CD4-positive, alpha-beta T cell (primary cell): ENCODE measurements around the gene KDM3A. TPM values are rescaled to one million over a fixed set of nuclear protein-coding genes. Genes with fewer than 3 reads are reported as not detected.

Source experiments
- ATAC-seq: fragments of 200-7000 bp; cut with Tn5 transposase; one replicate; pipeline ENCODE4 v1.10.0; 2022; ENCODE audit warnings: mild to moderate bottlenecking; ENCODE audit not compliant: poor library complexity
- CTCF ChIA-PET: fragments of 350-600 bp; sonication (Branson Sonifier 250); formaldehyde crosslinking; loops from one replicate; lab custom pipeline; 2021; ENCODE audit warnings: antibody characterized with exemption, inconsistent platforms; lab: Charles Lee
- POLR2A ChIA-PET: fragments of 350-600 bp; sonication (Branson Sonifier 250); formaldehyde crosslinking; loops from one replicate; lab custom pipeline; 2021; ENCODE audit warnings: antibody characterized with exemption, inconsistent platforms; lab: Charles Lee
- DNase-seq, 14 experiments: peaks; one replicate each; pipeline ENCODE4 v3.0.0-alpha.2; 2013 to 2020; ENCODE audit warnings: mixed read lengths in 2 of 14
- H3K27ac ChIP-seq, 2 donors: one replicate each; pipeline versions ENCODE4 v1.5.1 to v1.7.0; 2013; ENCODE audit warnings: low read length in 2 of 2, low read depth in 1 of 2, mild to moderate bottlenecking in 1 of 2
- H3K27me3 ChIP-seq, 2 experiments: 1 replicate in 1 of 2; 2 replicates in 1 of 2; pipeline versions ENCODE4 v1.6.1 to v1.7.0; 2013; ENCODE audit warnings: low read length in 2 of 2, control low read depth in 1 of 2, mild to moderate bottlenecking in 1 of 2, moderate library complexity in 1 of 2; ENCODE audit not compliant: insufficient read depth in 2 of 2, control insufficient read depth in 1 of 2
- H3K36me3 ChIP-seq: one replicate; pipeline ENCODE4 v1.6.1; 2013; ENCODE audit warnings: low read length, control low read depth; ENCODE audit not compliant: insufficient read depth
- H3K4me1 ChIP-seq: one replicate; pipeline ENCODE4 v1.6.1; 2013; ENCODE audit warnings: low read length, control low read depth; ENCODE audit not compliant: insufficient read depth
- H3K4me3 ChIP-seq: one replicate; pipeline ENCODE4 v1.5.1; 2013; ENCODE audit warnings: mild to moderate bottlenecking, low read length, moderate library complexity
- H3K9me3 ChIP-seq, 2 experiments: 1 replicate in 1 of 2; 2 replicates in 1 of 2; pipeline versions ENCODE4 v1.6.1 to v1.7.0; 2013; ENCODE audit warnings: low read length in 2 of 2, mild to moderate bottlenecking in 2 of 2, control low read depth in 1 of 2, moderate library complexity in 1 of 2; ENCODE audit not compliant: control insufficient read depth in 1 of 2, insufficient read depth in 1 of 2
- H3K27ac Mint-ChIP-seq: one replicate; pipeline ENCODE4 v1.8.0; 2020; ENCODE audit warnings: mixed read lengths
- H3K27me3 Mint-ChIP-seq: one replicate; pipeline ENCODE4 v1.8.0; 2021; ENCODE audit warnings: mixed read lengths
- H3K36me3 Mint-ChIP-seq: one replicate; pipeline ENCODE4 v1.8.0; 2021; ENCODE audit warnings: low read depth, mixed read lengths
- H3K4me1 Mint-ChIP-seq: one replicate; pipeline ENCODE4 v1.8.0; 2021; ENCODE audit warnings: low read depth, mixed read lengths
- H3K4me3 Mint-ChIP-seq: one replicate; pipeline ENCODE4 v1.8.0; 2020; ENCODE audit warnings: mild to moderate bottlenecking, mixed read lengths
- H3K9me3 Mint-ChIP-seq: one replicate; pipeline ENCODE4 v1.8.0; 2020; ENCODE audit warnings: mixed read lengths
- intact Hi-C, 2 experiments: fragments of 100-400 bp; cut with DNase I in 1 of 2; cut with micrococcal nuclease in 1 of 2; formaldehyde crosslinking; loops; one replicate each; pipeline versions ENCODE4 v1.15.1 to v1.9.0; 2023 to 2025; cut with DNase I, micrococcal nuclease
- total RNA-seq, 174 experiments: library from RNA in 2 of 174; stranded (reverse) in 2 of 174; gene quantifications; one replicate each; pipeline ENCODE4 v1.2.3 and lab custom pipeline; 2021 to 2026
- TF ChIP-seq, protein P1 (sequence below): fragments of 200-600 bp; IDR thresholded peaks from one replicate; pipeline ENCODE4 v1.8.0; 2022; ENCODE audit warnings: antibody characterized with exemption, mild to moderate bottlenecking

KDM3A gene
- total RNA-seq, 2 experiments from 2014 or later: 205 to 207 TPM

- intact Hi-C loops: loop anchor here (2.0 to 10.0 kb wide), 5 partner anchors 45 to 243 kb away; partner anchors contain the start of genes CHMP3 (in 1 of the 2) and RNF103 (in 1 of the 2)
- Mint-ChIP-seq H3K27ac (no peak overlapping the region), H3K4me1 (peaks cover 11% of the 10 kb centered on the region), H3K27me3 (no peaks in the 10 kb centered on the region), H3K4me3 (no peak overlapping the region), H3K36me3 (peaks cover 18% of the 10 kb centered on the region), H3K9me3 (peaks cover 6% of the 10 kb centered on the region)
- peaks cover 11% of the 10 kb centered on the region for H3K36me3 ChIP-seq
- ChIA-PET CTCF (no interaction called here), POLR2A (no interaction called here)
- ATAC-seq (no peak), DNase-seq (no peak)
- no peak overlapping the region for H3K4me3 ChIP-seq
- no peaks in the 10 kb centered on the region for H3K4me1 ChIP-seq
- TF ChIP-seq, protein P1, sequence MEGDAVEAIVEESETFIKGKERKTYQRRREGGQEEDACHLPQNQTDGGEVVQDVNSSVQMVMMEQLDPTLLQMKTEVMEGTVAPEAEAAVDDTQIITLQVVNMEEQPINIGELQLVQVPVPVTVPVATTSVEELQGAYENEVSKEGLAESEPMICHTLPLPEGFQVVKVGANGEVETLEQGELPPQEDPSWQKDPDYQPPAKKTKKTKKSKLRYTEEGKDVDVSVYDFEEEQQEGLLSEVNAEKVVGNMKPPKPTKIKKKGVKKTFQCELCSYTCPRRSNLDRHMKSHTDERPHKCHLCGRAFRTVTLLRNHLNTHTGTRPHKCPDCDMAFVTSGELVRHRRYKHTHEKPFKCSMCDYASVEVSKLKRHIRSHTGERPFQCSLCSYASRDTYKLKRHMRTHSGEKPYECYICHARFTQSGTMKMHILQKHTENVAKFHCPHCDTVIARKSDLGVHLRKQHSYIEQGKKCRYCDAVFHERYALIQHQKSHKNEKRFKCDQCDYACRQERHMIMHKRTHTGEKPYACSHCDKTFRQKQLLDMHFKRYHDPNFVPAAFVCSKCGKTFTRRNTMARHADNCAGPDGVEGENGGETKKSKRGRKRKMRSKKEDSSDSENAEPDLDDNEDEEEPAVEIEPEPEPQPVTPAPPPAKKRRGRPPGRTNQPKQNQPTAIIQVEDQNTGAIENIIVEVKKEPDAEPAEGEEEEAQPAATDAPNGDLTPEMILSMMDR: no peak
- H3K27me3 ChIP-seq: no peaks in the 10 kb centered on the region
- H3K9me3 ChIP-seq: peaks cover 2 to 10% of the 10 kb centered on the region in 2 experiments
- no peak overlapping the region for H3K27ac ChIP-seq
Observed at GRCh38 chr2:86519349-86519748, 78.2 kb downstream of the KDM3A start.

DNA sequence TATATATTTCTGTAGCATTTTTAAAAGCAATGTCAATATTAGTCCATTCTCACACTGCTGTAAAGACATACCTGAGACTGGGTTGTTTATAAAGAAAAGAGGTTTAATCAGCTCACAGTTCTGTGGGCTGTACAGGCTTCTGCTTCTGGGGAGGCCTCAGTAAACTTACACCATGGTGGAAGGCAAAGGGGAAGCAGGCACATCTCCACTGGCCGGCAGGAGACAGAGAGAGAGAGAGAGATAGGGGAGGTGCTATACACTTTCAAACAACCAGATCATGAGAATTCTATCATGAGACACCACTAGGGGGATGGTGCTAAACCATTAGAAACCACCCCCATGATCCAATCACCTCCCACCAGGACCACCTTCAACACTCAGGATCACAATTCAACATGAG lies 79.0 kb downstream of the KDM3A start:
- Histone ChIP-seq H3K4me1 (no peaks in the 10 kb centered on the region), H3K4me3 (no peak overlapping the region), H3K27me3 (no peaks in the 10 kb centered on the region), H3K36me3 (peaks cover 11% of the 10 kb centered on the region), H3K9me3 (peaks cover 2 to 10% of the 10 kb centered on the region in 2 experiments), H3K27ac (no peak overlapping the region)
- TF ChIP-seq, protein P1: no peak
- peaks cover 20% of the 10 kb centered on the region for H3K36me3 Mint-ChIP-seq
- no peaks in the 10 kb centered on the region for H3K27me3 Mint-ChIP-seq
- peaks cover 6% of the 10 kb centered on the region for H3K9me3 Mint-ChIP-seq
- ATAC-seq: no peak
- no peak for DNase-seq
- no peak overlapping the region for H3K4me3 Mint-ChIP-seq
- peaks cover 5% of the 10 kb centered on the region for H3K4me1 Mint-ChIP-seq
- H3K27ac Mint-ChIP-seq: no peak overlapping the region
- intact Hi-C loops: no loop called here
- POLR2A ChIA-PET: no interaction called here
- CTCF ChIA-PET: no interaction called here

GRCh38 chr2:86521922-86522321 lies 80.8 kb downstream of the KDM3A start:
- Histone ChIP-seq H3K4me3 (no peak overlapping the region), H3K27ac (no peak overlapping the region), H3K9me3 (peaks cover 2 to 10% of the 10 kb centered on the region in 2 experiments), H3K4me1 (no peaks in the 10 kb centered on the region), H3K36me3 (peaks cover 14% of the 10 kb centered on the region), H3K27me3 (no peaks in the 10 kb centered on the region)
- TF ChIP-seq, protein P1: no peak
- H3K4me3 Mint-ChIP-seq: no peak overlapping the region
- intact Hi-C loops: no loop called here
- ATAC-seq (no peak), DNase-seq (no peak)
- no peak overlapping the region for H3K27ac Mint-ChIP-seq
- peaks cover 6% of the 10 kb centered on the region for H3K9me3 Mint-ChIP-seq
- CTCF ChIA-PET: no interaction called here
- peaks cover 5% of the 10 kb centered on the region for H3K4me1 Mint-ChIP-seq
- H3K27me3 Mint-ChIP-seq: no peaks in the 10 kb centered on the region
- POLR2A ChIA-PET: interaction anchor here (1.5 kb wide), 1 partner anchor 9 kb away, joined by 3 read pairs; no protein-coding TSS in a partner anchor
- H3K36me3 Mint-ChIP-seq: peaks cover 32% of the 10 kb centered on the region
